ENCODE results near the gene ATG7.

The ATG7 gene

DNA sequence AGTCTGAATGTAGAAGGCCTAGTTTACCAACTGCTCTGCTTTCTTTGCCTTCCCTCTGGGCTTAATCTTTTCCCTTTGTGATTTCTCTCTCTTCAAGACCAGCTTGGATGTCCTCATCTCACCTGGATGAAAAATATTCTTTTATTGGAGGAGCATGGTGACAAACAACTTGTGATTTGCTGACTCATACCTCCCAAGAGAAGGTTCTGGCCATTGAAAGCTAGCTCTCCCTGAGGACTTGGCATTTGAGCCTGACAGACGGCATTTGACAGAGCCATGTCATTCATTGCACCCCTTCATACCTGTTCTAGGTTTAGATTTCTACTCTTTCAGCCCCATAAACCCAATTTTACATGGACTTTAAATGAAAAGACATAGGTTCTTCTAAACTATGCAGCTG lies 33.3 kb downstream of the ATG7 start:
- H3K27me3 ChIP-seq (ENCODE audit: insufficient read depth, low read length): no peaks in the 10 kb centered on the region
- H3K9me3 ChIP-seq (ENCODE audit: insufficient read depth, low read depth, low read length): no peaks in the 10 kb centered on the region
- no peak overlapping the region for H3K27ac ChIP-seq (ENCODE audit: low read length)
- H3K4me1 ChIP-seq (ENCODE audit: insufficient read depth, low read length): no peaks in the 10 kb centered on the region
- no peak overlapping the region for H3K4me3 ChIP-seq (ENCODE audit: low read length)
- H3K36me3 ChIP-seq (ENCODE audit: insufficient read depth, low read depth, low read length): peaks cover 31% of the 10 kb centered on the region
- H3K9ac ChIP-seq (ENCODE audit: low read depth, low read length): no peak overlapping the region

DNA sequence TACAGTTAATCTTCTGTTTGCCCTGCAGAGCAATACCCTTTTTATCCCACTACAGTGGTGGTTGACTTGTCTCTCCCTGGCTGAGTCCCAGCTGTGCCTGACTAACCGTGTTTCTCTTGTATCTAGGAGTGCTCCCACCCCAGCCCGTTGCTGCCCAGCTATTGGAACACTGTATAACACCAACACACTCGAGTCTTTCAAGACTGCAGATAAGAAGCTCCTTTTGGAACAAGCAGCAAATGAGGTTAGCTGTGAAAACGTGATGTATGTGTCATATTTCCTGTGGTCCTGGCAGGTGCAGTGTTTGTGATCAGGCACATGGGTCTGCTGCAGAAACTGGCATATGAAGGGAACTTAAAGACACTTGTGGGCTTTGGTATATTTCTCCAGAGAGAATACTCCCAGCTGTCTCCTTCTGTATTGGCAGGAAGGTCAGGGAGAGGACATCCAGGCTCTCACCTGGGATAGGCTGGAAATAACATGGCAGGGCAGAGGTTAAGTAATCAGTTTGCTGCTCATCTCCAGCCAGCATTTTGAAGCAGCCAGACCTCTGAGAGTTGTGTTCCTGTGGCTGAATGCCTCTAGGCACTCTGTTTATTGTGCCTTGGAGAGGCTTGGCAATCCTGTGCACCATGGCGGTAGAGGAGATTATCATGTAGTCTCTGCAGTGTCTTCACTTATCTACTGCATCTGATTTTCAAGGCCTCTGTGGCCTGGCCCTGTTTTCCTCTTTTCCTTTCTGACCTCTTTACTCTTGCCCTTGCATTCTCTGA lies 34.8 kb downstream of the ATG7 start:
- no peaks in the 10 kb centered on the region for H3K27me3 ChIP-seq (ENCODE audit: insufficient read depth, low read length)
- no peaks in the 10 kb centered on the region for H3K9me3 ChIP-seq (ENCODE audit: insufficient read depth, low read depth, low read length)
- no peak overlapping the region for H3K9ac ChIP-seq (ENCODE audit: low read depth, low read length)
- no peak overlapping the region for H3K27ac ChIP-seq (ENCODE audit: low read length)
- no peaks in the 10 kb centered on the region for H3K4me1 ChIP-seq (ENCODE audit: insufficient read depth, low read length)
- peaks cover 31% of the 10 kb centered on the region for H3K36me3 ChIP-seq (ENCODE audit: insufficient read depth, low read depth, low read length)
- H3K4me3 ChIP-seq (ENCODE audit: low read length): no peak overlapping the region

DNA sequence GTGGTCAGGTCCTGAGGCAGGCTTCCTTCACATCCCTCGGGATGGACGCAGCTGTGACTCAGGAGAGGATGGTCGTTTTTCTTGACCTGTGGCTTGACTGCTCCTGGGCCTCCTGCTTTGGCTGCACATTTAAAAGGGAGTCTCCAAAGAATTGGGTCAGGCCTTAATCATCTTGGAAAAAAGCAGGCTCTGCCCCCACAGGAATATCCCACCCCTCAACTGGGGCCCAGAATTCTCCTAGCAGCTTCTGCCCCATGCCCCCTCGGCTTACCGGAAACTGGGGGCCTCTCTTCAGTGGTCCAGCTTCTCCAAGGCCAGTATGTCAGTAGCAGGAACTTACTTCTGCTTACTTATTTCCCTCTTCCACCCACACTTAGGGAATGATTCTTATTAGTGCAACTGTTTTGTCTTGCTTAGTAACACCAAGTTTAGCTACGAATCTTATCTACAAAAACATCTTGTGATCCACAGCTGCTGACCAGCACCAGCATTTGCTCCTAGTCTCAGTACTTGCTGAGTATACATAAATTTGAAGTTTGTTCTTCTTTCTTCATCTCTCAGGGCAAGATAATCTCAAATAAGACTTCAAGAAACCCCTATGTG lies 35.7 kb downstream of the ATG7 start:
- Histone ChIP-seq H3K4me1 (ENCODE audit: insufficient read depth, low read length) (no peaks in the 10 kb centered on the region), H3K36me3 (ENCODE audit: insufficient read depth, low read depth, low read length) (peaks cover 33% of the 10 kb centered on the region), H3K27ac (ENCODE audit: low read length) (no peak overlapping the region), H3K4me3 (ENCODE audit: low read length) (no peak overlapping the region), H3K27me3 (ENCODE audit: insufficient read depth, low read length) (no peaks in the 10 kb centered on the region), H3K9me3 (ENCODE audit: insufficient read depth, low read depth, low read length) (no peaks in the 10 kb centered on the region), H3K9ac (ENCODE audit: low read depth, low read length) (no peak overlapping the region)

DNA sequence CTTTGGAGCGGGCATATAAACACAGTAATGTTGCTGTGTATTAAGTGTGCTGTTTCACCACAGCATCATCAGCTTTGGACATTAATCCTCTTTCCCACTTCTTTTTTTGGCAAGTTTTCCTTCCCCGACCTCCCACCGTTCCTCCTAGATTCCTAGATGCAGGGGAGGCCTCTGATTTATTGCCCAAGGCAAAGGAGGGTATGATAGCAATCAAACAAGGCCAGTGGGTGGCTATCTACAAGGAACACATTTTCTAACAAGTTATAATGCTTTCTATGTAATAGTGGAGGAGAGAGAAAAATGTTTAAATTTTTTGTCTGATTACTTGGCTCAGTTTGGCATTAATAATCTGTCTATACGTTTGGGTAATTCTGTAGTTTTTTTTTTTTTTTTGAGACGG lies 38.1 kb downstream of the ATG7 start:
- H3K27me3 ChIP-seq (ENCODE audit: insufficient read depth, low read length): no peaks in the 10 kb centered on the region
- no peak overlapping the region for H3K27ac ChIP-seq (ENCODE audit: low read length)
- H3K36me3 ChIP-seq (ENCODE audit: insufficient read depth, low read depth, low read length): peaks cover 46% of the 10 kb centered on the region
- no peaks in the 10 kb centered on the region for H3K9me3 ChIP-seq (ENCODE audit: insufficient read depth, low read depth, low read length)
- no peak overlapping the region for H3K4me3 ChIP-seq (ENCODE audit: low read length)
- no peaks in the 10 kb centered on the region for H3K4me1 ChIP-seq (ENCODE audit: insufficient read depth, low read length)
- no peak overlapping the region for H3K9ac ChIP-seq (ENCODE audit: low read depth, low read length)

GRCh38 chr3:11312166-11312565 lies 40.0 kb downstream of the ATG7 start:
- Histone ChIP-seq H3K4me3 (ENCODE audit: low read length) (no peak overlapping the region), H3K27ac (ENCODE audit: low read length) (no peak overlapping the region), H3K36me3 (ENCODE audit: insufficient read depth, low read depth, low read length) (peaks cover 55% of the 10 kb centered on the region), H3K27me3 (ENCODE audit: insufficient read depth, low read length) (no peaks in the 10 kb centered on the region), H3K9me3 (ENCODE audit: insufficient read depth, low read depth, low read length) (no peaks in the 10 kb centered on the region), H3K9ac (ENCODE audit: low read depth, low read length) (no peak overlapping the region), H3K4me1 (ENCODE audit: insufficient read depth, low read length) (no peaks in the 10 kb centered on the region)

GRCh38 chr3:11317300-11317699 lies 45.1 kb downstream of the ATG7 start:
- no peak overlapping the region for H3K27ac ChIP-seq (ENCODE audit: low read length)
- H3K9me3 ChIP-seq (ENCODE audit: insufficient read depth, low read depth, low read length): no peaks in the 10 kb centered on the region
- peaks cover 50% of the 10 kb centered on the region for H3K36me3 ChIP-seq (ENCODE audit: insufficient read depth, low read depth, low read length)
- no peak overlapping the region for H3K4me3 ChIP-seq (ENCODE audit: low read length)
- no peak overlapping the region for H3K9ac ChIP-seq (ENCODE audit: low read depth, low read length)
- no peaks in the 10 kb centered on the region for H3K27me3 ChIP-seq (ENCODE audit: insufficient read depth, low read length)
- no peaks in the 10 kb centered on the region; the same call in 1 of the 2 replicates for H3K4me1 ChIP-seq (ENCODE audit: insufficient read depth, low read length)

DNA sequence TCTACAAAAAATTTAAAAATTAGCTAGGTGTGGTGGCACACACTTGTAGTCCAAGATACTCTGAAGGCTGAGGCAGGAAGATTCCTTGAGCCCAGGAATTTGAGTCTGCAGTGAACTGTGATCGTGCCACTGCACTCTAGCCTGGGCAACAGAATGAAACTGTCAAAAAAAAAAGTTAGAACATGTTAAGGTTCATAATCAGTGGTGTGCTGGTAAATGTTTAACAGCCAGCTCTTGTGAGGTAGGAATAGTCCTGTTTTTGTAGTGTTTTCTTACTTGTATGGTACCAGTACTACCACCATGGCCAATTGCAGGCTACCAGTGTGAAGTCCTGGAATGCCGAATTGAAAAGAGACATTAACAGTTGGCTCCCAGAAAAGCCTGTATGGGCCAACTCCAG lies 50.7 kb downstream of the ATG7 start:
- Histone ChIP-seq H3K4me3 (ENCODE audit: low read length) (no peak overlapping the region), H3K9ac (ENCODE audit: low read depth, low read length) (no peak overlapping the region), H3K36me3 (ENCODE audit: insufficient read depth, low read depth, low read length) (peaks cover 22% of the 10 kb centered on the region), H3K9me3 (ENCODE audit: insufficient read depth, low read depth, low read length) (no peaks in the 10 kb centered on the region), H3K27ac (ENCODE audit: low read length) (no peak overlapping the region), H3K27me3 (ENCODE audit: insufficient read depth, low read length) (no peaks in the 10 kb centered on the region), H3K4me1 (ENCODE audit: insufficient read depth, low read length) (no peaks in the 10 kb centered on the region; the same call in 1 of the 2 replicates)

- Histone ChIP-seq H3K4me1 (ENCODE audit: insufficient read depth, low read length) (no peaks in the 10 kb centered on the region; the same call in 1 of the 2 replicates), H3K27me3 (ENCODE audit: insufficient read depth, low read length) (no peaks in the 10 kb centered on the region), H3K4me3 (ENCODE audit: low read length) (no peak overlapping the region), H3K27ac (ENCODE audit: low read length) (no peak overlapping the region), H3K36me3 (ENCODE audit: insufficient read depth, low read depth, low read length) (peaks cover 22% of the 10 kb centered on the region), H3K9me3 (ENCODE audit: insufficient read depth, low read depth, low read length) (no peaks in the 10 kb centered on the region), H3K9ac (ENCODE audit: low read depth, low read length) (no peak overlapping the region)
Measured at GRCh38 chr3:11323813-11324212, 51.6 kb downstream of the ATG7 start.

DNA sequence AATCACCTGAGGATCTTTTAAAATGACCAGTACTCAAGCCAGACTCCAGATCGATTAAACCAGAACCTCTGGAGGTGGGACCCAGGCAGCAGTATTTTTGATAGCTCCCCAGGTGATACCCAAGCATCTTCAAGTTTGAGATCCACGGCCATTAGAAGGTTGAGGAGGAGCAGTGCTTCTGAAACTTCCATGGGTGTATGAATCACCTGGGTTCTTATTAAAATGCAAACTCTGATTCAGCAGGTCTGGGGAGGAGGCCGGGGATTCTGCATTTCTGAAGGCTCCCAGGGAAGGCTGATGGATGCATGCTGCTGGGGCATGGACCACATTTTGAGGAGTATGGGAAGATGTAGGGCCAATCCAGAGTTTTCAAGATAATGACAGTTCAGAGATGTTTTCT lies 55.4 kb downstream of the ATG7 start:
- H3K27ac ChIP-seq (ENCODE audit: low read length): no peak overlapping the region
- H3K9ac ChIP-seq (ENCODE audit: low read depth, low read length): no peak overlapping the region
- H3K27me3 ChIP-seq (ENCODE audit: insufficient read depth, low read length): no peaks in the 10 kb centered on the region
- no peaks in the 10 kb centered on the region for H3K4me1 ChIP-seq (ENCODE audit: insufficient read depth, low read length)
- H3K36me3 ChIP-seq (ENCODE audit: insufficient read depth, low read depth, low read length): peaks cover 6% of the 10 kb centered on the region; the same call in 1 of the 2 replicates
- no peak overlapping the region for H3K4me3 ChIP-seq (ENCODE audit: low read length)
- H3K9me3 ChIP-seq (ENCODE audit: insufficient read depth, low read depth, low read length): no peaks in the 10 kb centered on the region

DNA sequence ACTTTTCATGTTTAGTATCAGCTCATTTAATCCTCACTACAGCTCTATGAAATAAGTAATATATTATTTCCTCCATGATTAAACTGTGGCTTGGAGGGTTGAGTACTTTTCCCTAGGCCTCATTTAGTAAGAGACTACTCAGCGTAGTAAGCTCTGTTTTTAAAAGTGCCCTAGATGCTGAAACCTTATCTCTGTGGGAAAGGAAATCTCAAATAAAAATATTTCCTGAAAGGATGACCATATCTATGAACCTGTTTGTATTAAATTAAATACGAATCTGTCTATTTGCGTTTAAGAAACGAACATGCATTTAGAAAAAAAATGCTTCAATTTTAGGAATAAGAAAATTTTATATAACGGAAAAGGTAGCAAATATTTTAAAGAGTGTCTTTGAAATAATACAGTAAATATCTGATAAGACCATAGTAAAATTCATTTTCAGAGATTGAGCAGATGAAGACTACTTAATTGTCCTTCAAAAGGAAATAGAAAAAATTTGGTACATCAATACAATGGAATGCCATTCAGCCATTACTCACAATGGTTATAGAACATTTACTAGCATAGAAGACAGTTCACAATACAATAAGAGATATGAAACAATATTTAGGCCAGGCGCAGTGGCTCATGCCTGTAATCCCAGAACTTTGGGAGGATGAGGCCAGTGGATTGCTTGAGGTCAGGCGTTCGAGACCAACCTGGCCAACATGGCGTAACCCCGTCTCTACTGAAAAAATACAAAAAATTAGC lies 56.2 kb downstream of the ATG7 start:
- H3K4me1 ChIP-seq (ENCODE audit: insufficient read depth, low read length): no peaks in the 10 kb centered on the region
- H3K27ac ChIP-seq (ENCODE audit: low read length): no peak overlapping the region
- no peak overlapping the region for H3K9ac ChIP-seq (ENCODE audit: low read depth, low read length)
- H3K4me3 ChIP-seq (ENCODE audit: low read length): no peak overlapping the region
- H3K36me3 ChIP-seq (ENCODE audit: insufficient read depth, low read depth, low read length): peaks cover 3% of the 10 kb centered on the region; the same call in 1 of the 2 replicates
- H3K9me3 ChIP-seq (ENCODE audit: insufficient read depth, low read depth, low read length): no peaks in the 10 kb centered on the region
- no peaks in the 10 kb centered on the region for H3K27me3 ChIP-seq (ENCODE audit: insufficient read depth, low read length)

- peaks cover 2% of the 10 kb centered on the region; the same call in 1 of the 2 replicates for H3K36me3 ChIP-seq (ENCODE audit: insufficient read depth, low read depth, low read length)
- no peak overlapping the region for H3K27ac ChIP-seq (ENCODE audit: low read length)
- H3K27me3 ChIP-seq (ENCODE audit: insufficient read depth, low read length): no peaks in the 10 kb centered on the region
- H3K4me1 ChIP-seq (ENCODE audit: insufficient read depth, low read length): no peaks in the 10 kb centered on the region
- H3K4me3 ChIP-seq (ENCODE audit: low read length): no peak overlapping the region
- H3K9ac ChIP-seq (ENCODE audit: low read depth, low read length): no peak overlapping the region
- no peaks in the 10 kb centered on the region for H3K9me3 ChIP-seq (ENCODE audit: insufficient read depth, low read depth, low read length)
Measured at GRCh38 chr3:11329777-11330176, 57.6 kb downstream of the ATG7 start.
